Astrocyte of the cerebellum (primary cell): ENCODE measurements around the gene DPP4.

Experiments used
- DNase-seq: peaks from one replicate; pipeline ENCODE4 v3.0.0-alpha.2; 2011; ENCODE audit warnings: low read depth
- H3K4me3 ChIP-seq: 2 replicates; pipeline ENCODE4 v1.5.1; 2011; ENCODE audit warnings: mild to moderate bottlenecking, low read depth, low read length, moderate library complexity
- CTCF ChIP-seq: IDR thresholded peaks from 2 replicates; pipeline ENCODE4 v1.5.1; 2012; ENCODE audit warnings: low read length, low read depth, moderate library complexity, mild to moderate bottlenecking; ENCODE audit errors: missing control alignments
- in situ Hi-C: cut with HindIII; loops from 2 replicates; pipeline ENCODE4 v1.10.0; 2017; ENCODE audit warnings: low sequenced_read_pairs

The DPP4 gene

GRCh38 chr2:162037886-162038285 lies 36.1 kb downstream of the DPP4 start:
- in situ Hi-C loops = no loop called here
- no peak for DNase-seq
- TF ChIP-seq CTCF = no peak
- no peak overlapping the region for H3K4me3 ChIP-seq

- in situ Hi-C loops = no loop called here
- DNase-seq = no peak
- TF ChIP-seq CTCF = no peak
- no peak overlapping the region for H3K4me3 ChIP-seq
Observed at GRCh38 chr2:162037028-162037795, 36.8 kb downstream of the DPP4 start.

- DNase-seq = no peak
- TF ChIP-seq CTCF = no peak
- in situ Hi-C loops = no loop called here
- H3K4me3 ChIP-seq = no peak overlapping the region
Observed at GRCh38 chr2:162035981-162036380, 38.0 kb downstream of the DPP4 start.

GRCh38 chr2:162030363-162031190 lies 43.4 kb downstream of the DPP4 start:
- no peak for DNase-seq
- TF ChIP-seq CTCF = no peak
- no peak overlapping the region for H3K4me3 ChIP-seq
- in situ Hi-C loops = no loop called here

- no peak overlapping the region for H3K4me3 ChIP-seq
- in situ Hi-C loops = no loop called here
- no peak for DNase-seq
- TF ChIP-seq CTCF = no peak
Observed at GRCh38 chr2:162029287-162029901, 44.6 kb downstream of the DPP4 start.

GRCh38 chr2:162028511-162028910 lies 45.5 kb downstream of the DPP4 start:
- no peak overlapping the region for H3K4me3 ChIP-seq
- in situ Hi-C loops = no loop called here
- TF ChIP-seq CTCF = no peak
- DNase-seq = no peak
